ENCODE data around the gene IPP. TPM values are rescaled to one million over a fixed set of nuclear protein-coding genes. Genes with fewer than 3 reads are reported as not detected.
"Not testable (repeated sequence)": the region's sequence is repeated elsewhere in the genome, so short reads cannot be mapped to it uniquely, and the experiment has no call there.

IPP gene
- total RNA-seq, 4 donors from 2014 or later, result 6.7 to 16.3 (median 8.0) TPM

- 79 to 86% methylated on average over 5 to 11 of the region's 11 CpGs for WGBS, 2 donors (ENCODE audit: low coverage in 1 of 2)
- ATAC-seq, result no peak
- TF ChIP-seq POLR2A (IDR thresholded peaks at IDR 0.05) (no peak), POLR2AphosphoS5 (IDR thresholded peaks at IDR 0.05) (no peak), EP300 (IDR thresholded peaks at IDR 0.05) (no peak), CTCF (IDR thresholded peaks at IDR 0.05) (no peak)
- peaks cover 0 to 25% (median 10%) of the 10 kb centered on the region in 3 donors for H3K4me1 ChIP-seq
- H3K27ac ChIP-seq, result no peak overlapping the region
- H3K36me3 ChIP-seq, result no peaks in the 10 kb centered on the region
- H3K4me3 ChIP-seq, result no peak overlapping the region
- H3K27me3 ChIP-seq, result no peaks in the 10 kb centered on the region
- H3K9me3 ChIP-seq, result peaks cover 0 to 6% (median 0%) of the 10 kb centered on the region in 3 donors
These were observed 3.0 kb upstream of the IPP start for GRCh38 chr1:45753248-45754037.

GRCh38 chr1:45752441-45753052 lies 2.1 kb upstream of the IPP start:
- Histone ChIP-seq H3K27ac (no peak overlapping the region), H3K4me3 (no peak overlapping the region)

GRCh38 chr1:45752014-45752413 lies 1.6 kb upstream of the IPP start:
- Histone ChIP-seq H3K4me1 (peaks cover 0 to 28% (median 10%) of the 10 kb centered on the region in 3 donors), H3K9me3 (peaks cover 0 to 6% (median 0%) of the 10 kb centered on the region in 3 donors), H3K4me3 (no peak overlapping the region), H3K27me3 (no peaks in the 10 kb centered on the region), H3K27ac (peak overlapping the region in 3 of 4 donors; percentile 91 to 98 (median 92)), H3K36me3 (no peaks in the 10 kb centered on the region)
- no peak for TF ChIP-seq CTCF (IDR thresholded peaks at IDR 0.05)
- TF ChIP-seq POLR2A (IDR thresholded peaks at IDR 0.05), result no peak
- TF ChIP-seq EP300 (IDR thresholded peaks at IDR 0.05), result no peak
- no peak for TF ChIP-seq POLR2AphosphoS5 (IDR thresholded peaks at IDR 0.05)
- 83 to 84% methylated on average over 2 of the region's 2 CpGs for WGBS, 2 donors (ENCODE audit: low coverage in 1 of 2)
- ATAC-seq, result no peak

More at GRCh38 chr1:45752441-45753052, 2.1 kb upstream of the IPP start:
- no peak for ATAC-seq
- H3K27me3 ChIP-seq, result no peaks in the 10 kb centered on the region
- H3K9me3 ChIP-seq, result peaks cover 0 to 6% (median 0%) of the 10 kb centered on the region in 3 donors
- H3K36me3 ChIP-seq, result no peaks in the 10 kb centered on the region
- peaks cover 0 to 28% (median 10%) of the 10 kb centered on the region in 3 donors for H3K4me1 ChIP-seq
- TF ChIP-seq POLR2AphosphoS5 (IDR thresholded peaks at IDR 0.05), result no peak
- no peak for TF ChIP-seq EP300 (IDR thresholded peaks at IDR 0.05)
- TF ChIP-seq POLR2A (IDR thresholded peaks at IDR 0.05), result no peak
- no peak for TF ChIP-seq CTCF (IDR thresholded peaks at IDR 0.05)
- WGBS, 2 donors (ENCODE audit: low coverage in 1 of 2), result 83 to 87% methylated on average over 2 of the region's 2 CpGs

GRCh38 chr1:45751039-45751838 lies 786 bp upstream of the IPP start:
- H3K27me3 ChIP-seq, ATAC-seq, H3K9me3 ChIP-seq, H3K36me3 ChIP-seq: not testable (repeated sequence)
- 8 to 80% methylated on average over 2 to 16 of the region's 24 CpGs for WGBS, 2 donors (ENCODE audit: low coverage in 1 of 2)
- peaks cover 0 to 35% (median 10%) of the 10 kb centered on the region in 3 donors for H3K4me1 ChIP-seq
- H3K4me3 ChIP-seq, result peak overlapping the region; percentile 71 to 86
- H3K27ac ChIP-seq, result peak overlapping the region; percentile 91 to 98 (median 95)

- ATAC-seq, result no peak
- Histone ChIP-seq H3K4me3 (no peak overlapping the region), H3K9me3 (no peaks in the 10 kb centered on the region), H3K36me3 (peaks cover 0 to 38% of the 10 kb centered on the region in 2 donors), H3K27ac (no peak overlapping the region), H3K4me1 (peaks cover 0 to 38% (median 10%) of the 10 kb centered on the region in 3 donors), H3K27me3 (no peaks in the 10 kb centered on the region)
- WGBS, 2 donors (ENCODE audit: low coverage in 1 of 2), result 90 to 98% methylated on average over 12 of the region's 12 CpGs
- TF ChIP-seq EP300 (IDR thresholded peaks at IDR 0.05) (no peak), POLR2A (IDR thresholded peaks at IDR 0.05) (no peak), POLR2AphosphoS5 (IDR thresholded peaks at IDR 0.05) (no peak), CTCF (IDR thresholded peaks at IDR 0.05) (no peak)
These were observed 3.5 kb downstream of the IPP start for GRCh38 chr1:45746922-45747321.

GRCh38 chr1:45739641-45740156 lies 10.8 kb downstream of the IPP start:
- not testable (repeated sequence) for H3K4me3 ChIP-seq, H3K27me3 ChIP-seq, H3K27ac ChIP-seq, H3K9me3 ChIP-seq, ATAC-seq, H3K4me1 ChIP-seq
- 64 to 100% methylated on average over 1 to 2 of the region's 5 CpGs for WGBS, 2 donors (ENCODE audit: low coverage in 1 of 2)
- H3K36me3 ChIP-seq, result peaks cover 0 to 36% of the 10 kb centered on the region in 2 donors

Measured in gastroesophageal sphincter (tissue), 4 donors.